Keratinocyte (primary cell): ENCODE results near the gene MAP7D2.

Source experiments
- EZH2 ChIP-seq: IDR thresholded peaks from one replicate; pipeline ENCODE4 v1.6.1; 2012; ENCODE audit warnings: inconsistent platforms, mild to moderate bottlenecking, low read length, moderate library complexity
- TF ChIP-seq, protein P1 (sequence below), 3 experiments: IDR thresholded peaks in 1 of 3; conservative IDR thresholded peaks in 1 of 3; optimal IDR thresholded peaks in 1 of 3; 2 replicates in 2 of 3; 3 replicates in 1 of 3; pipeline versions ENCODE3 to v1.5.1; 2011; ENCODE audit warnings: low read length in 3 of 3, mild to moderate bottlenecking in 3 of 3, moderate library complexity in 2 of 3, control low read depth in 1 of 3, inconsistent platforms in 1 of 3; ENCODE audit not compliant: insufficient read depth in 2 of 3; ENCODE audit errors: extremely low read depth in 1 of 3

DNA sequence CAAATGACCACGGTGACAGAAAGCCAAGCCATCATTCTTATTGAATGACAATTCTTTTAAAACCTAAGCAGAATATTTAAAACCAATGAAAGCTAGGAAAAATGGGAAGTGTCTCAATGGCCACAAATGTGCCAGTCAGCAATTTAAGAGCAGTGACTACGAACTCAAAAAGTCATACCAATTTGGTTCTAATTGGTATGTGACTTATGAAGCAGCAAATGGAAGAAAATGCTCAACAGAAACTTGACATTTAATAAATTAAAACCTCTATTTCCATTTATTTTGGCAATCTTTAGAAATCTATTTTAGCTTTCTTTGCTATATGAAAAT, 100.1 kb downstream of the MAP7D2 start:
- TF ChIP-seq, protein P1, sequence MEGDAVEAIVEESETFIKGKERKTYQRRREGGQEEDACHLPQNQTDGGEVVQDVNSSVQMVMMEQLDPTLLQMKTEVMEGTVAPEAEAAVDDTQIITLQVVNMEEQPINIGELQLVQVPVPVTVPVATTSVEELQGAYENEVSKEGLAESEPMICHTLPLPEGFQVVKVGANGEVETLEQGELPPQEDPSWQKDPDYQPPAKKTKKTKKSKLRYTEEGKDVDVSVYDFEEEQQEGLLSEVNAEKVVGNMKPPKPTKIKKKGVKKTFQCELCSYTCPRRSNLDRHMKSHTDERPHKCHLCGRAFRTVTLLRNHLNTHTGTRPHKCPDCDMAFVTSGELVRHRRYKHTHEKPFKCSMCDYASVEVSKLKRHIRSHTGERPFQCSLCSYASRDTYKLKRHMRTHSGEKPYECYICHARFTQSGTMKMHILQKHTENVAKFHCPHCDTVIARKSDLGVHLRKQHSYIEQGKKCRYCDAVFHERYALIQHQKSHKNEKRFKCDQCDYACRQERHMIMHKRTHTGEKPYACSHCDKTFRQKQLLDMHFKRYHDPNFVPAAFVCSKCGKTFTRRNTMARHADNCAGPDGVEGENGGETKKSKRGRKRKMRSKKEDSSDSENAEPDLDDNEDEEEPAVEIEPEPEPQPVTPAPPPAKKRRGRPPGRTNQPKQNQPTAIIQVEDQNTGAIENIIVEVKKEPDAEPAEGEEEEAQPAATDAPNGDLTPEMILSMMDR (optimal IDR thresholded peaks at IDR 0.05 in 1 of 3, IDR thresholded peaks at IDR 0.05 in 1 of 3, conservative IDR thresholded peaks at IDR 0.05 in 1 of 3; ENCODE audit: extremely low read depth in 1 of 3, insufficient read depth in 2 of 3, low read length in 3 of 3) = no peak
- no peak for TF ChIP-seq EZH2
